NT2/D1 (cell line): ENCODE data around the gene KMT2C.
"Not testable (repeated sequence)": the region's sequence is repeated elsewhere in the genome, so short reads cannot be mapped to it uniquely, and the experiment has no call there.

Experiments
- DNase-seq: peaks from one replicate; pipeline ENCODE4 v3.0.0-alpha.2; 2011; ENCODE audit warnings: low read depth, low spot score
- H3K27me3 ChIP-seq: 2 replicates; pipeline ENCODE4 v1.6.0; 2011; ENCODE audit warnings: mild to moderate bottlenecking; ENCODE audit not compliant: insufficient read length, insufficient read depth
- H3K36me3 ChIP-seq: 2 replicates; pipeline ENCODE4 v1.6.1; 2011; ENCODE audit warnings: mild to moderate bottlenecking, low read length, mixed read lengths; ENCODE audit not compliant: insufficient read depth, insufficient read length
- H3K4me1 ChIP-seq: 2 replicates; pipeline ENCODE4 v1.5.1; 2011; ENCODE audit not compliant: insufficient read depth, insufficient read length
- H3K4me3 ChIP-seq: 2 replicates; pipeline ENCODE4 v1.5.1; 2011; ENCODE audit warnings: low read depth; ENCODE audit not compliant: insufficient read length
- H3K9ac ChIP-seq: 2 replicates; pipeline ENCODE4 v1.6.0; 2011; ENCODE audit warnings: low read depth; ENCODE audit not compliant: insufficient read length
- H3K9me3 ChIP-seq: 2 replicates; pipeline ENCODE4 v1.5.1; 2011; ENCODE audit warnings: mild to moderate bottlenecking, low read length; ENCODE audit not compliant: insufficient read depth
- SUZ12 ChIP-seq: IDR thresholded peaks from 2 replicates; pipeline ENCODE4 v1.6.1; 2011; ENCODE audit not compliant: insufficient read length, insufficient read depth; ENCODE audit errors: extremely low read depth
- YY1 ChIP-seq: IDR thresholded peaks from 2 replicates; pipeline ENCODE4 v1.6.1; 2011; ENCODE audit not compliant: insufficient read length, insufficient read depth
- ZNF274 ChIP-seq: IDR thresholded peaks from 2 replicates; pipeline ENCODE4 v1.6.1; 2011; ENCODE audit warnings: mild to moderate bottlenecking, low read depth, low read length

KMT2C gene

GRCh38 chr7:152467225-152467624 is 31.4 kb upstream of the KMT2C start:
- Histone ChIP-seq H3K27me3 (no peaks in the 10 kb centered on the region), H3K4me1 (peaks cover under 1% of the 10 kb centered on the region), H3K9ac (no peak overlapping the region), H3K36me3 (no peaks in the 10 kb centered on the region), H3K9me3 (peaks cover 20% of the 10 kb centered on the region; the same call in 1 of the 2 replicates), H3K4me3 (no peak overlapping the region)
- no peak for DNase-seq
- TF ChIP-seq ZNF274 (no peak), SUZ12 (no peak), YY1 (no peak)

- Histone ChIP-seq H3K27me3 (no peaks in the 10 kb centered on the region), H3K4me3 (peak overlapping the region; percentile 67), H3K9ac (peak overlapping the region; percentile 89), H3K4me1 (peaks cover 6% of the 10 kb centered on the region), H3K9me3 (no peaks in the 10 kb centered on the region), H3K36me3 (no peaks in the 10 kb centered on the region)
- no peak for DNase-seq
- no peak for TF ChIP-seq SUZ12
- TF ChIP-seq YY1: no peak
- TF ChIP-seq ZNF274: no peak
Measured at GRCh38 chr7:152465119-152465387, 29.2 kb upstream of the KMT2C start.

GRCh38 chr7:152464312-152465118 is 28.7 kb upstream of the KMT2C start:
- TF ChIP-seq YY1: no peak
- no peak for TF ChIP-seq ZNF274
- TF ChIP-seq SUZ12: no peak
- Histone ChIP-seq H3K4me3 (peak overlapping the region; percentile 67), H3K9ac (peak overlapping the region; percentile 89), H3K36me3 (no peaks in the 10 kb centered on the region), H3K27me3 (no peaks in the 10 kb centered on the region), H3K4me1 (peaks cover 6% of the 10 kb centered on the region), H3K9me3 (no peaks in the 10 kb centered on the region)
- DNase-seq: peak; percentile 27

GRCh38 chr7:152463709-152464311 is 28.0 kb upstream of the KMT2C start:
- Histone ChIP-seq H3K36me3 (no peaks in the 10 kb centered on the region), H3K9me3 (no peaks in the 10 kb centered on the region), H3K4me1 (peaks cover 7% of the 10 kb centered on the region), H3K4me3 (peak overlapping the region; percentile 67), H3K27me3 (no peaks in the 10 kb centered on the region), H3K9ac (peak overlapping the region; percentile 89)
- no peak for TF ChIP-seq YY1
- peak; percentile 97 for DNase-seq

- Histone ChIP-seq H3K9ac (peak overlapping the region; percentile 76), H3K9me3 (no peaks in the 10 kb centered on the region), H3K4me3 (peak overlapping the region; percentile 56), H3K4me1 (peaks cover 7% of the 10 kb centered on the region), H3K36me3 (no peaks in the 10 kb centered on the region), H3K27me3 (no peaks in the 10 kb centered on the region)
- DNase-seq: peak; percentile 38
- TF ChIP-seq ZNF274 (no peak), SUZ12 (no peak), YY1 (no peak)
Measured at GRCh38 chr7:152462995-152463708, 27.3 kb upstream of the KMT2C start.

GRCh38 chr7:152459724-152460251 is 24.0 kb upstream of the KMT2C start:
- H3K4me3 ChIP-seq: no peak overlapping the region
- H3K9me3 ChIP-seq: no peaks in the 10 kb centered on the region; the same call in 1 of the 2 replicates
- peak overlapping the region; percentile 50 for H3K9ac ChIP-seq
- no peak for TF ChIP-seq ZNF274
- no peak for TF ChIP-seq YY1
- no peak for TF ChIP-seq SUZ12
- H3K36me3 ChIP-seq: no peaks in the 10 kb centered on the region
- DNase-seq: no peak
- no peaks in the 10 kb centered on the region for H3K27me3 ChIP-seq
- peaks cover 7% of the 10 kb centered on the region for H3K4me1 ChIP-seq

GRCh38 chr7:152451356-152451755 is 15.6 kb upstream of the KMT2C start:
- TF ChIP-seq SUZ12 (no peak), YY1 (no peak), ZNF274 (no peak)
- Histone ChIP-seq H3K9ac (no peak overlapping the region), H3K9me3 (no peaks in the 10 kb centered on the region), H3K4me3 (no peak overlapping the region), H3K27me3 (no peaks in the 10 kb centered on the region), H3K36me3 (no peaks in the 10 kb centered on the region), H3K4me1 (peaks cover 2% of the 10 kb centered on the region)
- no peak for DNase-seq

GRCh38 chr7:152445386-152446008 is 9.7 kb upstream of the KMT2C start:
- H3K9me3 ChIP-seq, DNase-seq, H3K4me3 ChIP-seq, H3K36me3 ChIP-seq, H3K27me3 ChIP-seq, H3K4me1 ChIP-seq, H3K9ac ChIP-seq: not testable (repeated sequence)
